H54 (cell line): ENCODE measurements around the gene GLIPR1L2.

Source experiments
- DNase-seq: peaks from one replicate; pipeline ENCODE4 v3.0.0; 2011; ENCODE audit warnings: low spot score, mixed read lengths; ENCODE audit not compliant: insufficient read length
- FAIRE-seq: peaks from 3 replicates; lab custom pipeline; 2011; peaks lifted over from hg19 to GRCh38; lab: Jason Lieb, UNC
- POLR2A ChIP-seq: IDR thresholded peaks from 2 replicates; pipeline ENCODE4 v1.6.1; 2011; ENCODE audit warnings: low read depth, mild to moderate bottlenecking, low read length

GLIPR1L2 gene

DNA sequence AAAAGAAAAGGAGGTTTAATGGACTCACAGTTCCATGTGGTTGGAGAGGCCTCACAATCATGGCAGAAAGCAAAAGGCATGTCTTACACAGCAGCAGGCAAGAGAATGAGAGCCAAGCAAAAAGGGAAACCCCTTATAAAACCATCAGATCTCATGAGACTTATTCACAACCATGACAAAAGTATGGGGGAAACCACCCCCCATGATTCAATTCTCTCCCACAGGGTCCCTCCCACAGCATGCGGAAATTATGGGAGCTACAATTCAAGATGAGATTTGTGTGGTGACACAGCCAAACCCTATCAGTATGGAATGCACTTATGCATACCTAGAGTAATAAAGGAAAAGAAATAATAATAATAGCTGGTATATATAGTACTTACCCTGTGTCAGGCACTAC, 85.2 kb downstream of the GLIPR1L2 start:
- FAIRE-seq, result no peak
- no peak for DNase-seq
- no peak for TF ChIP-seq POLR2A

DNA sequence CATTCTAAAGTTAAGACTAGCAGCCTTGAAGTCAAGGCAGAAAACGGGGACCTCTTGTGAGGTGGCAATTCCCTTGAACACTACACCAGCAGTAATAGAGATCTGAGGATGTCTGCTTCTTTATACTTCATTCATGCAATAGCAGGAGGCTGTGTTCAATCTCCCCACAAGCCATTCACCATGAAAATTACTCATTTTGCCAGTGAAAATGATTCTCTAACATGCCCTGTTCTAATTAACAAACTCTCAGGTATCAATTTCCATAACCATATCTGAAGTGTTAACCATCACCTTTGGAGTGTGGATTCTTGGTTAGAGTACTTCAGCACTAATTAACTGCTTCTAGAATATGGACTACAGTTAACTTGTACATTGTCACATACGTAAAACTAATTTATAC, 86.2 kb downstream of the GLIPR1L2 start:
- DNase-seq, result no peak
- peak; percentile 66 for FAIRE-seq

DNA sequence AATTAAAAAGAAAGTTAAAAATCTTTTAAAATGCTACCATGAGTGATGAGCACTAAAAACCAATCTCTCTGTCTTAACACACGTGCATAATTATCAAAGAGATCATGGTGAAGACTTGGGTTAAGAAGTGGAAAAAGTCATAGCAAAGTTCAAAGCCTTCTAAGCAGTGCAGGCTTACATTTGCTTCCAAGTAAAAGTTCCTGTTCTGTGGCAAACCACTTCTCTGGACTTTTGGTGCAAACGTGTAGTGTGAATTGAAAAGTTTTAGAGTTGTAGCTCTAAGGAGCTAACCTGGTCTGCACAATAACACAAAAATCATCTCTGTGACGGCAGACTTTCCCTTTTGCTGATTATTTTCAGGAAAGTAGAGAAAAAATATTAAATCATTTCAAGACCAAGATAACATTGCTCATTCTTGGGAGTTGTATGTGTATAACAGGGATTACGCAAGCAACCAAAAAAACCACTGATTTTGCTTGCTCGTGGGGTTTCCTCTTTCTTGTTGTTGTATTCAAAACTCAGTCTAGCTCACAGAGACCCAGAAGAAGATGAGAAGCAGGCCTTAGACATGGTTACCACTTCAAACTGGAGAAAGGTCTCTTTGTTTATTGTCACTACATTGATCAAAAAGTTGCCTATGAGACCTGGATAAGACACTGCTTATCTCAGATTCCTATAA, 87.4 kb downstream of the GLIPR1L2 start:
- TF ChIP-seq POLR2A, result no peak
- FAIRE-seq (peak; percentile 30), DNase-seq (no peak)

More for the DNA sequence above, 86.2 kb downstream of the GLIPR1L2 start:
- no peak for TF ChIP-seq POLR2A

DNA sequence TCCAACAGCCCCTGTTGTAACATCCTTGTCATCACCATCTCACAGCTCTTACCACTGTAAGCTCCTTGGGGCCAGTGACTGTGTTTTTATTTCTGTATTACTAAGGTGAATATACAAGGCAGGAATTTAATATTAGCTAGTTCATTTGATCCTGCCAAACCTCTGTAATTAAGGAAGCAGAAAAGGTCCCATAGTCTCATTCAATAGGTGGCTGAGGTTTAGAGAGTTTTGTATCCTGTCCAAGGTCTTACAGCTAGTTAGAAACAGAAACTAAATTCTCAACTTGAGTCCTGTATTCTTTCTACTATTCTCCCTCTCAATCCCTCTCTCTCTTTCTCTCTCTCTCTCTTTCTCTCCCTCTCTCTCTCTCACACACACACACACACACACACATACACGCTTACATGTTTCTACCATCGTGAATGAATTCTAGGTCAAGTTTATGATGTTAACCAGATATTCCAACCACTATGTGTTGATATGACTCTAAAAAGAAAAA, 89.1 kb downstream of the GLIPR1L2 start:
- FAIRE-seq (no peak), DNase-seq (no peak)
- TF ChIP-seq POLR2A, result no peak

DNA sequence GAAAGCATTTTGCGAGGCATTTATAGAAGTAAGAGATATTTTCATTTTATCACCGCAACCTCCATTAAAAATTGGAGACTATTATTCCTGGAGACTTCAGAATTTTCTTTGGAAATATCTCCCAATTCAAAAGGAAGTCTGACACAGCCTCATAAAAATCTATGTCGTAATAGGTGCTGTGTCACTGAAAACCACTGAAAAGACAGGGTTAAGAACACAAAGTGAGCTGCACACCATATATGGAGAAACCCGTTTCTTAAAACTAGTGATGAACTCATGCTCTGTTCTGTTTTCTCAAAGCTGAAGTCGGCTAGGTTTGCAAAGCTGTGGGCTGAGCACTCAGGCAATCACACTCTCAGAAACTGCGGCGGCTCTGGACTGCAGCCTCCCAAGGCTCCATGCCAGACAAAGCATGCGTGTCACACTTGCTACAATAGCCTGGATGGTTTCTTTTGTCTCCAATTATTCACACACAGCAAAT, 89.6 kb downstream of the GLIPR1L2 start, which contains the start of gene GLIPR1:
TSS of gene GLIPR1 (plus strand) at position 287 of the 481 bp plus-strand sequence. CDS start at position 413, 126 bp downstream.
- FAIRE-seq, result peak; percentile 98
- peak; percentile 42 for DNase-seq

DNA sequence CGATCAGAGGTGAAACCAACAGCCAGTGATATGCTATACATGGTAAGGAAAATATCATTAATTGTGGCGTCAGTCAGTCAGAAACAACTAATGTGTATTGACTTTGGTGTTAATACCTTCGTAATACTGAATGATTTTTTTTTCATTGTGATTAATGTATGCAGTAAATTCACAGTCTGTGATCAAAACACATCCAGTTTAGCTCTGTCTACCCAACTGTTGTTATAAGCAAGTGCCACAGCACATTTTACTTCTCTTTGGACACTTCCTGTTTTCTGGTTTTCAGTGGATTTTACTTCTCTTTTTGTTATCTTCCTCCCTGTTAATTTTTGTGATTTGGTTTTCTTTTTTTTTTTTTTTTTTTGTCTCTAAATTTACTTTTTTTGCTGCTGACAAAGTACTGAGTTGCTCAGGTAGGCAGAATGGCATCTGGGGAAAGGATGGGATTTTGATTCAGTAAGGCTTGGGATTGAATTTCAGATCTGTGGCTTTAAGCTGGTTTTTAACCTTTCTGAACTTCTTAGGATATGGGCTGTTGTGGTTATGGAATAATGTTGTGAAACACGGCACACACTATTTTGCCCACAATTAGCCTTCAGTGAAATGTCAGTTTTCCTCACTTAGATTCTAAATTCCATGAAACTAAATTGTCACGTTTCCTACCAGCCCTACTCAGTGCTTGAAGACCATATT, 90.3 kb downstream of the GLIPR1L2 start:
- DNase-seq (no peak), FAIRE-seq (no peak)
- no peak for TF ChIP-seq POLR2A

More for the DNA sequence above, 89.6 kb downstream of the GLIPR1L2 start, which contains the start of gene GLIPR1:
- no peak for TF ChIP-seq POLR2A

DNA sequence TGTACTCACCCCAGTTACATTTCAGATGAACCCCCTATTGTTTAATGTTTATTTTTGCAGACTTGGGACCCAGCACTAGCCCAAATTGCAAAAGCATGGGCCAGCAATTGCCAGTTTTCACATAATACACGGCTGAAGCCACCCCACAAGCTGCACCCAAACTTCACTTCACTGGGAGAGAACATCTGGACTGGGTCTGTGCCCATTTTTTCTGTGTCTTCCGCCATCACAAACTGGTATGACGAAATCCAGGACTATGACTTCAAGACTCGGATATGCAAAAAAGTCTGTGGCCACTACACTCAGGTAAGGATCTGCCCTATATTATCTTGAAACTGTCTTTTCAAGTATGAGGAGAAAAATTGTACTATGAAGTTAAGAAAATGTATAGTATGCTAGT, 90.9 kb downstream of the GLIPR1L2 start:
- TF ChIP-seq POLR2A, result no peak
- DNase-seq (no peak), FAIRE-seq (peak; percentile 82)
